Activated CD4-positive, alpha-beta T cell treated with anti-CD3 and anti-CD28 coated beads, Interleukin-2, amount 10 ng/mL, durations not matched to agents 7 days and 5 days (primary cell): ENCODE measurements around the gene SPATA24. TPM values are rescaled to one million over a fixed set of nuclear protein-coding genes. Genes with fewer than 3 reads are reported as not detected.
"Not testable (repeated sequence)": the region's sequence is repeated elsewhere in the genome, so short reads cannot be mapped to it uniquely, and the experiment has no call there.

ENCODE experiments used
- CTCF ChIA-PET: fragments of 350-600 bp; sonication (Branson Sonifier 250); formaldehyde crosslinking; loops from one replicate; lab custom pipeline; 2021; ENCODE audit warnings: antibody characterized with exemption; lab: Charles Lee
- POLR2A ChIA-PET: fragments of 350-600 bp; sonication (Branson Sonifier 250); formaldehyde crosslinking; loops from one replicate; lab custom pipeline; 2021; ENCODE audit warnings: antibody characterized with exemption; lab: Charles Lee
- DNase-seq: peaks from one replicate; pipeline ENCODE4 v3.0.0-alpha.2; 2020
- H3K27ac Mint-ChIP-seq: one replicate; pipeline ENCODE4 v1.8.0; 2021; ENCODE audit warnings: mild to moderate bottlenecking, moderate library complexity, mixed read lengths
- H3K27me3 Mint-ChIP-seq: one replicate; pipeline ENCODE4 v1.8.0; 2021; ENCODE audit warnings: mixed read lengths
- H3K36me3 Mint-ChIP-seq: one replicate; pipeline ENCODE4 v1.8.0; 2021; ENCODE audit warnings: low read depth, mixed read lengths
- H3K4me1 Mint-ChIP-seq: one replicate; pipeline ENCODE4 v1.8.0; 2021; ENCODE audit warnings: mixed read lengths
- H3K4me3 Mint-ChIP-seq: one replicate; pipeline ENCODE4 v1.8.0; 2021; ENCODE audit warnings: mild to moderate bottlenecking, moderate library complexity, mixed read lengths
- H3K9me3 Mint-ChIP-seq: one replicate; pipeline ENCODE4 v1.8.0; 2021; ENCODE audit warnings: mixed read lengths
- total RNA-seq, 2 experiments: library from RNA; stranded (reverse); gene quantifications; one replicate each; pipeline ENCODE4 v1.2.3, GENCODE V29; 2021

SPATA24 gene
- total RNA-seq, 2 experiments from 2014 or later: 5.5 to 7.2 TPM

DNA sequence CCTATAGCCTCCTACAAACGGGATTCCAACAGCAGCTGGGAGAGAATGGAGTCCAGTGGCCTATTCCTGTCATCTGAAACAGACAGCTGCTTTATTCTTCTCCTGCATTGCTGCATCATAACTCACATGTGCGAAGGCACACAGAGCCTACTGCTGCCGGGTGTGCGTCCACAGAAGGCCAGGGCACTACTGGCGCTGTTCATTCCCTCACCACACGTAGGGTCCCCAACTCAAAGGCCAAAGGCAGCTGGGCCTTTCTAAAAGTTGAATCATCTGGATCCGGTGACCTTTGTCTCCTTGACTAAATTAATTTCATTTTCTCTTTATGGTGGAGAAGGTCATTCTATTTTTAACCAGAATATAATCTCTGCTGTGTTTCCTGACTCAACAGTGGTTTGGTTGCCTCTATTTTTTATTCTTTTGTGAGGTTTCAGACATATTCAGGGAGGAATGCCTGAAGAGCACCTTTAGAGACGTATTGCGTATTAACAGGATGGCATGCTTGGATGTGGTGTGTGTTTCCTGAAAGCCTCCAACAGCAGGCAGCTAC, 10.8 kb upstream of the SPATA24 start:
- H3K4me1 Mint-ChIP-seq: peaks cover 57% of the 10 kb centered on the region
- CTCF ChIA-PET: interaction anchor here (1.0 to 1.5 kb wide), 7 partner anchors 8 to 161 kb away, joined by 3 to 8 read pairs (median 4); partner anchors contain the start of gene MZB1

DNA sequence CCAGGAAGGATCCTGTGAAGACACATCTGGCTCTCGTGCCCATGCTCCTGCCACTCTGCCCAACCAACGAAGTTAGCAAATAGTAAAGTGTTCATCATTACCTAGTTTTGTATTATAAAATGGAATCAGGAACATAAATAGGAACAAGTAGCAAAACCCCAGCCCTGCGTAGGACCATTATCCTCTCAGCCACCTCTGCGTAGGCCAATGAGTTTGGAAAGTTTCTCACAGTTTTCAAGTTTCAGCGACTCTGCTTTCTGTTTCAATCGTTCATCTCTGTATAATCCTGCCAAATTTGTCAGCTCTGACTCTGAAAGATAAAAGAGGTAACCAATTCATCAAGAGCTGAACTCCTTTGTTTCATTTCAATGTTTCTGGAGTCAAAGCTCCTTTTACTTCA, 10.1 kb upstream of the SPATA24 start:
- Mint-ChIP-seq H3K9me3 (no peaks in the 10 kb centered on the region), H3K36me3 (peaks cover 5% of the 10 kb centered on the region), H3K27ac (peak overlapping the region; percentile 76), H3K4me3 (peak overlapping the region; percentile 3), H3K27me3 (no peaks in the 10 kb centered on the region), H3K4me1 (peaks cover 54% of the 10 kb centered on the region)
- ChIA-PET POLR2A (no interaction called here), CTCF (interaction anchor here (1.0 to 1.5 kb wide), 7 partner anchors 8 to 161 kb away, joined by 3 to 8 read pairs (median 4); partner anchors contain the start of gene MZB1)
- no peak for DNase-seq

More for the DNA sequence above, 10.8 kb upstream of the SPATA24 start:
- H3K9me3 Mint-ChIP-seq: no peaks in the 10 kb centered on the region
- peak overlapping the region; percentile 76 for H3K27ac Mint-ChIP-seq
- DNase-seq: no peak
- H3K27me3 Mint-ChIP-seq: no peaks in the 10 kb centered on the region
- peaks cover 5% of the 10 kb centered on the region for H3K36me3 Mint-ChIP-seq
- POLR2A ChIA-PET: no interaction called here
- peak overlapping the region; percentile 2 for H3K4me3 Mint-ChIP-seq

DNA sequence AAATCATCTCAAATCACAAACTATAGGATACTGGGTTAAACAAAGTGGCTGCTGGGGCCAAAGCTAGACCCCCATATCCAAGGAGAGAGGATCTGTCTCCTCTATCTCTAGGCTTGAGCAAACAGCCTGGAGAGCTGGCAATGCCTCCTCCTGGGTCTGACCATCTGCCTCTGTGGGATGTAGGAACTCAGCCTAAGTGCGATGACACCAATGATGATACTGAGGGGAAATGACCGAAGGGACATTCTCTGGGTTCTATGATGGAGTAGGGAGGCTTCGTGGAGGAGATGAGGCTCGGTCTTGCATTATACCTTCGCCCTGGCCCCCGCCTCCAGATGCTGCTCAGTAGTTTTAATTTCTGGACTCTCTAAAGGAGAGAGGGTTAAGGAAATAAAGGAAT, 9.3 kb upstream of the SPATA24 start:
- Mint-ChIP-seq H3K4me3 (no peak overlapping the region), H3K4me1 (peaks cover 46% of the 10 kb centered on the region), H3K27me3 (no peaks in the 10 kb centered on the region), H3K36me3 (peaks cover 5% of the 10 kb centered on the region), H3K9me3 (no peaks in the 10 kb centered on the region), H3K27ac (peak overlapping the region; percentile 76)
- CTCF ChIA-PET: interaction anchor here (1.0 to 3.5 kb wide), 4 partner anchors 10 to 84 kb away, joined by 3 to 21 read pairs (median 10); partner anchors contain the start of gene SPATA24
- POLR2A ChIA-PET: no interaction called here
- no peak for DNase-seq

DNA sequence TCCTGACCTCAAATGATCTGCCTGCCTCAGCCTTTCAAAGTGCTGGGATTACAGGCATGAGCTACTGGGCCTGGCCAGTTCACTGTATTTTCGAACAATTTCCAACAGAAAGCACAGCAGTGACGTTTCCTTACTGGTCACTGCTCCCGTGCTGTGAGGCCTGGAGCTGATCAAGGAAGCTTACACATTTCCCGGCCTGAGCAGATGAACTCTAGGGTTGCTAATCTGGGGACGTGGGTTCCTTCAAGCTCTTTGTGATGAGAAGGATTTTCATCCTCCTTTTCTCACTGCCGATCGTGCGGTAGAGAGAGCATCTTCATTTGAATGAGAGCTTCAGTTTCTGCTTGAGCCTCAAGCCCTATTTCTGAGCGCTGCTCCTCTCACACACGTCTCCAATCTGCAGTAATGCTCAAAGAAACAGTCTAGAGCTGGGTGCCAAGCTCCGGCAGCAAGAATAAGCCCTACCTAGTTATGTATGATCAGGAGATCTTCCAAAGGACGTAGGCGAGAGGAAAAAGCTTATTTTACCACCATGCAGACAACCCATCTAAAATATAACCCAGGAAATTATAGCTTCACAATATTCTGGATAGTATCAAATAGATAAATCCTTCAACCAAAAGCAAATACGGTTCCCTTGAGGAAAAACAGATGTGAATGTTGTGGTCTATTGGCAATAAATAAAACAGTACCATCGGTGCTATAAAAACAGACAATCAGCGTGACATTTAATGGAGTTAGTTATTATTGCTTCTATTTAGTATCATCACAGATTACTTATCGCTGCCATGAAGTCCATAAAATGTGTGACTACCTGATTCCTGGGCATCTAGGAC, 7.3 kb upstream of the SPATA24 start:
- no peak for DNase-seq
- Mint-ChIP-seq H3K9me3 (no peaks in the 10 kb centered on the region), H3K27me3 (no peaks in the 10 kb centered on the region), H3K4me3 (no peak overlapping the region), H3K4me1 (peaks cover 50% of the 10 kb centered on the region), H3K36me3 (peaks cover 2% of the 10 kb centered on the region), H3K27ac (no peak overlapping the region)
- POLR2A ChIA-PET: interaction anchor here (0.6 kb wide), 1 partner anchor 73 kb away, joined by 5 read pairs; no protein-coding TSS in a partner anchor
- CTCF ChIA-PET: interaction anchor here (0.6 to 5.4 kb wide), 13 partner anchors 8 to 893 kb away, joined by 3 to 31 read pairs (median 5); partner anchors contain the start of genes DNAJC18, MZB1 and SPATA24

DNA sequence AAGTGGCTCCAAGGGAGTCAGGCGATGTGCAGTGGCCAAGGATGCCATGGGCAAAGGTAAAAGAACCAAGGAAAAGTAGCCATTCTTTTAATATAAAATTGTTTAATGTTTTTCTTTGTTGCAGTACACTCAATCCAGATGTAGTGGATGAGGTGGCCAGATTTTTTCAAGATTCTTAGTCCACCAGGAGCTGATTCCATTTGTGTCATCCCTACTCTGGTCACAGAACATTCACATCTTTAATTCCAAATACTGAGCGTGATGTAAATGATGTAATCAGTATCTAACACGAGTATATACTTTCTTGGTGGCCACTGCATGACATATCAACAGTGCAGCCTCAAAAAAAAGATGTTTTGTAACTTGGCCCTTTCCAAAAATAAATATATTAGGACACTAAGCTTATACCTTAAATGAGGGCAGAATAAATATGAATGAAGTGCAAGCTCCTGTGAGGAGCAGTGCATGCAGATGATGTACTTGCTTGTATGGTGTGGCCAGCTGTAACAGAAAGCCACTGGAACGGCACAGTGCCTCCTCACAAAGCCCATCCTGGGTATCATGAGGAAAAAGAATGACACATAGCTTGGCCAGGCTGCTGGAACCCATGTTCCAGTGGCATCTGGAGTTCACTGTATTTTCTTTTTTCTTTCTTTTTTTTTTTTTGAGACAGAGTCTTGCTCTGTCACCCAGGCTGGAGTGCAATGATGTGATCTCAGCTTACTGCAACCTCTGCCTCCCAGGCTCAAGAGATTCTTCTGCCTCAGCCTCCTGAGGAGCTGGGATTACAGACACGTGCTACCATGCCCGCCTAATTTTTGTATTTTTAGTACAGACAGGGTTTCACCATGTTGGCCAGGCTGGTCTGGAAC, 6.5 kb upstream of the SPATA24 start:
- Mint-ChIP-seq H3K9me3 (no peaks in the 10 kb centered on the region), H3K4me1 (peaks cover 42% of the 10 kb centered on the region), H3K36me3 (peaks cover 2% of the 10 kb centered on the region), H3K27ac (no peak overlapping the region), H3K4me3 (no peak overlapping the region), H3K27me3 (no peaks in the 10 kb centered on the region)
- ChIA-PET POLR2A (no interaction called here), CTCF (interaction anchor here (0.5 to 5.4 kb wide), 16 partner anchors 7 to 894 kb away, joined by 3 to 31 read pairs (median 4); partner anchors contain the start of genes DNAJC18, MZB1, PROB1 and SPATA24)
- no peak for DNase-seq

DNA sequence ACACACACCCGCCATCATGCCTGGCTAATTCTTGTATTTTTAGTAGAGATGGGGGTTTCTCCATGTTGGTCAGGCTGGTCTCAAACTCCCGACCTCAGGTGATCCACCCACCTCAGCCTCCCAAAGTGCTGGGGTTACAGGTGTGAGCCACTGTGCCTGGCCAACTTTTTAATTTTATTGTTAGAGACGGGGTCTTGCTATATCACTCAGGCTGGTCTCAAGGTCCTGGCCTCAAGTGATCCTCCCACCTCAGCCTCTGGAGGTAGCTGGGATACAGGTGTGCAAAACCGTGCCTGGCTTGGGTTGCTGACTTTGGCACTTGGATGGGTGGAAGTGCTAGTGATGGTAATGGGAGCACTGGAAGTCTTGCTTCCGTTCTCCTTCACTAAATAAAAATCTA, 5.2 kb upstream of the SPATA24 start:
- H3K4me3 Mint-ChIP-seq, DNase-seq, POLR2A ChIA-PET, H3K9me3 Mint-ChIP-seq, H3K27ac Mint-ChIP-seq, H3K27me3 Mint-ChIP-seq, H3K36me3 Mint-ChIP-seq: not testable (repeated sequence)
- H3K4me1 Mint-ChIP-seq: peaks cover 38% of the 10 kb centered on the region
- CTCF ChIA-PET: interaction anchor here (1.0 to 5.4 kb wide), 7 partner anchors 9 to 73 kb away, joined by 3 to 31 read pairs (median 6); partner anchors contain the start of genes DNAJC18, MZB1, PROB1 and STING1

DNA sequence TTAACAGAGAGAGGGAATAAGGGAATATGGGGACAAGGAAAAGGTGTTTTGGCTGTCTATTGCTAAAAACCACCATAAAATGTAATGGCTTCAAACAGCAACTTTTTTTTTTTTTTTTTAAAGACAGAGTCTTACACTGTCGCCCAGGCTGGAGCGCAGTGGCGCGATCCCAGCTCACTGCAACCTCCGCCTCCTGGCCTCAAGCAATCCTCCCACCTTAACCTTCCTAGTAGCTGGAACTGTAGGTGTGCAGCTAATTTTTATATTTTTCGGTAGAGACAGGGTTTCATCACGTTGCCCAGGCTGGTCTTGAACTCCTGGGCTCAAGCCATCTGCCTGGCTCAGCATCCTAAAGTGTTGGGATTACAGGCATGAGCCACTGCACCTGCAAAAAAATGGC, 4.3 kb upstream of the SPATA24 start:
- Mint-ChIP-seq H3K4me3 (no peak overlapping the region), H3K4me1 (peaks cover 38% of the 10 kb centered on the region), H3K27ac (no peak overlapping the region), H3K9me3 (no peaks in the 10 kb centered on the region), H3K27me3 (no peaks in the 10 kb centered on the region), H3K36me3 (no peaks in the 10 kb centered on the region)
- ChIA-PET POLR2A (no interaction called here), CTCF (interaction anchor here (0.6 to 5.4 kb wide), 5 partner anchors 11 to 190 kb away, joined by 3 to 31 read pairs (median 6); partner anchors contain the start of genes MZB1 and STING1)
- no peak for DNase-seq

DNA sequence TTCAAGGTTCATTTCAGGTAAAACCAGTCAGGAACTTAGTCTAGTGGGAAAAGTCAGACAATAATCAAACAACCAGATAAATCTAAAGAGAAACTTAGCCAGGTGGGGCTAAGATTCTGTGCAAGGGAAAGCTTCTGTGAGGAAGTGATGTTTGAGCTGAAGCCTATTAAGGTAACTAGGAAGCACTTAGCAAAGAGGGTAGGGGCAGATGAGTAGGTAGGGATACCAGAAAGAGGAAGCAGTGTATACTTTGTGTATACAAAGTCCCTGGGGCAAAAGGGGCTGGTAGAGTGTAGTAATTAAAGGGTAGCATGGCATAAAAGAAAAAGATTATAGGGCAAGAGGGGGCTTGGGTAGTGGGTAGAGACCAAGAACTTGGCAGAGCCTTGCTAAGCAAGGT, 3.6 kb upstream of the SPATA24 start:
- CTCF ChIA-PET: interaction anchor here (0.6 to 5.4 kb wide), 7 partner anchors 9 to 105 kb away, joined by 3 to 31 read pairs (median 3); partner anchors contain the start of gene MZB1
- H3K27me3 Mint-ChIP-seq: no peaks in the 10 kb centered on the region
- H3K9me3 Mint-ChIP-seq: no peaks in the 10 kb centered on the region
- H3K4me1 Mint-ChIP-seq: peaks cover 39% of the 10 kb centered on the region
- H3K36me3 Mint-ChIP-seq: no peaks in the 10 kb centered on the region
- H3K27ac Mint-ChIP-seq: peak overlapping the region; percentile 60
- DNase-seq: no peak
- POLR2A ChIA-PET: no interaction called here
- no peak overlapping the region for H3K4me3 Mint-ChIP-seq

DNA sequence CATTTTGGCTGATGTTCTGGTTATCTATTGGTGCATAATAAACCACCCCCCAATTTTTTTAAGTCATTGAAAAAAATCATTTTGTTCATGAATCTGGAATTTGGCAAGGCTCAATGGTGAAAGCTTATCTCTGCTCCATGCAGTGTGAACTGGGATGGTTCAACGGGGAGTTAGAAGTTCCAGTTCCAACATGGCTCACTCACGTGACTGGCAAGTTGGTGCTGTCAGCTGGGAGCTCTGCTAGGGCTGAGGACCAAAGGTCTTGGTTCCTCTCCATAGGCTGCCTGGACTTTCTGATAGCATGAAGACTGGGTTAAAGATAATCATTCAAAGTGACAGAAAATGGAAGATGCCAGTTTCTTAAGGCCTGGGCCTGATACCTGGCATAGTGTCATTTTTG, 3.1 kb upstream of the SPATA24 start:
- CTCF ChIA-PET: interaction anchor here (0.6 to 5.4 kb wide), 9 partner anchors 9 to 359 kb away, joined by 3 to 31 read pairs (median 3); partner anchors contain the start of gene MZB1
- POLR2A ChIA-PET: no interaction called here
- no peak overlapping the region for H3K4me3 Mint-ChIP-seq
- H3K36me3 Mint-ChIP-seq: no peaks in the 10 kb centered on the region
- H3K27me3 Mint-ChIP-seq: no peaks in the 10 kb centered on the region
- H3K4me1 Mint-ChIP-seq: peaks cover 40% of the 10 kb centered on the region
- no peak for DNase-seq
- no peaks in the 10 kb centered on the region for H3K9me3 Mint-ChIP-seq
- H3K27ac Mint-ChIP-seq: no peak overlapping the region

DNA sequence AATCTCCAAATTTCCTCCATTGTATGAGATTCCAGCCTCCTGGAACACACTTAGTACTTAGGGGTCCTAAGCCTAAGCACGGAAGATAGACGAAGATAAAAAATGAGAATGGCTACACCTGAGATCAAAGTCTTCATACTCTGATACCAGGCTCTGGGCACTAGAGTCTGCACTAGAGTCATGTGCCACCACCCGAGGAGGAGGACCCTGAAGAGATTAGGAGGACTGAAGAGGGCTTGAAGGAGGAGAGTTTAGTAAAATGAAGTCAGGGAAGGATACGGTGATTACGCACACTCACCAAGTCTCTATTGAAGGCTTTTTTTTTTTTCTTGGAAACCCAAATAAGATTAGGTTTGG, 573 bp upstream of the SPATA24 start:
- Mint-ChIP-seq H3K4me1 (peaks cover 44% of the 10 kb centered on the region), H3K9me3 (no peaks in the 10 kb centered on the region), H3K27me3 (no peaks in the 10 kb centered on the region), H3K4me3 (peak overlapping the region; percentile 92), H3K27ac (peak overlapping the region; percentile 100), H3K36me3 (no peaks in the 10 kb centered on the region)
- ChIA-PET POLR2A (no interaction called here), CTCF (interaction anchor here (0.6 to 5.5 kb wide), 6 partner anchors 7 to 109 kb away, joined by 3 to 43 read pairs (median 10); partner anchors contain the start of gene MZB1)
- no peak for DNase-seq

DNA sequence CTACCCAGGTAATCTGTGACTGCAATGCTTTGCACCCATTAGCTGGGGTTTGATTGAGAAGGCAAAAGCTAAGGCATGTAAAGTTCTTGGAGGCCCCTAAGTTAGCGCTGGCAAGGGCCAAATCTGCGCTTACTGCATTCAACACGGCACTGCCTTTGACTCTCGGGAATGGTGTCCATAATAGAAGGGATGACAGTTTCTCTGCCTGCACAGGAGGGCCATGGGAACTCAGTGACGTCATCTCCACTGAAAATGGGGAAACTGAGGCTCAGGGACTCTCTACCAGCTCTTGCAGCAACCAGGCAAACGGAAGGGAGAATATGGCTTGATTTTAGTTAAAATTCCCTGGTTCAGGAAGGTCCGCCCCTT, 487 bp downstream of the SPATA24 start:
- ChIA-PET POLR2A (interaction anchor here (0.6 kb wide), 1 partner anchor 118 kb away, joined by 3 read pairs; no protein-coding TSS in a partner anchor), CTCF (interaction anchor here (0.9 to 5.5 kb wide), 12 partner anchors 8 to 110 kb away, joined by 3 to 43 read pairs (median 6); partner anchors contain the start of genes MZB1 and PROB1)
- no peaks in the 10 kb centered on the region for H3K27me3 Mint-ChIP-seq
- H3K4me3 Mint-ChIP-seq: peak overlapping the region; percentile 92
- H3K4me1 Mint-ChIP-seq: peaks cover 47% of the 10 kb centered on the region
- peaks cover 2% of the 10 kb centered on the region for H3K36me3 Mint-ChIP-seq
- DNase-seq: no peak
- H3K27ac Mint-ChIP-seq: peak overlapping the region; percentile 100
- no peaks in the 10 kb centered on the region for H3K9me3 Mint-ChIP-seq
